HG03064 (cell line): ENCODE results near the gene FAM240A.
"Not testable (repeated sequence)": the region's sequence is repeated elsewhere in the genome, so short reads cannot be mapped to it uniquely, and the experiment has no call there.

Experiments used
- ATAC-seq: cut with Tn5 transposase; IDR thresholded peaks from one replicate; pipeline ENCODE4 v1.9.1; 2021; ENCODE audit warnings: low read depth; ENCODE audit not compliant: unreplicated experiment

The FAM240A gene

DNA sequence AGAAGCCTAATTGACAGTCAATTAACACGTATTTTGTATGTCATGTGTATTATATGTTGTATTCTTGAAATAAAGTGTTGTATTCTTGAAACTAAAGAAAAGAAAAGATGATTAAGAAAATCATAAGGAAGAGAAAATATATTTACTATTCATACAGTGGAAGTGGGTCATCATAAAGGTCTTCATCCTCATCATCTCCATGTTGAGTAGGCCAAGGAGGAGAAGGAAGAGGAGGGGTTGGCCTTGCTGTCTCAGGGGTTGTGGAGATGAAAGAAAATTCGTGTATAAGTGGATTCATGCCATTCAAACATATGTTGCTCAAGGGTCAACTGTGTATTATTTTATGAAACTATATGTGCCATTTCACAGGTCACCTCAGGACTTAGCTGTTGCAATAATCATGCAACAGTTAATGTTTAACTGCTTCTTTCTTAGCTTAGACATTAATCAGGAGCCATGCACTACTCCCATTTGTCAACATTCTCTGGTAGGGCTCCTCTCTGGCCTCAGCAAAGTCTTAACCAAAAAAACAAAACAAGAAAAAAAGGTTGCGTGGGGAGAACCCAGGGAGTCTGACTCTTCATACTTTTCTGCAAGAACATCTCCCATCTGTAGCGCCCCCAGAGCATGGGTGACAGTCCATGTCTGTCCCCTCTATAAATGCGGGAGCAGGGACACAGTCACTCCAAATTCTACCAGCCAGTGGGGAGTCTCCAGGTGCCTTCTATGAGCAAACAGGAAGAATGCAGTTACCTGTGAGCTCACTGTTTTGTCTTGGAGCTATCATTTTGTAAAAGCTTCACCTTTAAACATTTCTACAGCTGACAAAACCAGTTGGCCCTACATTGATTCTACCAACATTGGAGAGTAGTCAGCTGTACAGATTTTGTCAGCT lies 26.3 kb upstream of the FAM240A start:
- ATAC-seq = no peak

DNA sequence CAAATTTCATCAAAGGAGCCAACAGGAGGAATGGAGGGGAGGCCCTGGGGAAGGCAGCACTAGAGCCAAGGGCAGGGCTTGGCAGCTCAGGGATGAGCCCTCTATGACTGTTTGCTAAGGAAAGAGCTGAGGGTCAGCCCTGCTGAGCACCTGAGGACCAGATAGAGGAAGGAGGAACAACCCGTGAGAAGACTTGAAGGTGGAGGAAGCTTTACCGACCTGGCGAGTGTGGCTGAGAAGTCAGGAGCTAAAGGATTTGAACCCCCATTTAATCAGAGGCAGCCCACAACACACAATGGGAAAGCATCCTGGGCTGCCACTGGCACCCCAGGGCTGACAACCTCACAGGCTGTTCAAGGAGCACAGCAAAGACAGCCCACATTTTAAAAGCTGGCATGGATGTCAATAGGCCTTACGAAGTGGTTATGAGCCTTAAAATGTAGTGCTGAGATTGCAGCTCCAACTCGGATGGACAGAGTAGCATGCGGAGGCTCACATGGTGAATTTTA lies 25.5 kb upstream of the FAM240A start:
- no peak for ATAC-seq

DNA sequence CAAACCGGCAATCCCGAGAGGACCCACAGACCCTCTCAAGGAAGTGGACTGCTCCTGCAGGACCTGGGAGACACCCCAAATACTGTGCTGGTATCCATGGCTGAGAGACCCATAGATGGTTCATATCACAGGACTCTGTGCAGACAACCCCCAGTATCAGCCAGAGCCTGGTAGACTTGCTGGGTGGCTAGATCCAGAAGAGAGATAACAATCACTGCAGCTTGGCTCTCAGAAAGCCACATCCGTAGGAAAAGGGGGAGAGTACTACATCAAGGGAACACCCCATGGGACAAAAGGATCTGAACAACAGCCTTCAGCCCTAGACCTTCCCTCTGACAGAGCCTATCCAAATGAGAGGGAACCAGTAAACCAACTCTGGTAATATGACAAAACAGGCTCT lies 25.1 kb upstream of the FAM240A start:
- not testable (repeated sequence) for ATAC-seq

DNA sequence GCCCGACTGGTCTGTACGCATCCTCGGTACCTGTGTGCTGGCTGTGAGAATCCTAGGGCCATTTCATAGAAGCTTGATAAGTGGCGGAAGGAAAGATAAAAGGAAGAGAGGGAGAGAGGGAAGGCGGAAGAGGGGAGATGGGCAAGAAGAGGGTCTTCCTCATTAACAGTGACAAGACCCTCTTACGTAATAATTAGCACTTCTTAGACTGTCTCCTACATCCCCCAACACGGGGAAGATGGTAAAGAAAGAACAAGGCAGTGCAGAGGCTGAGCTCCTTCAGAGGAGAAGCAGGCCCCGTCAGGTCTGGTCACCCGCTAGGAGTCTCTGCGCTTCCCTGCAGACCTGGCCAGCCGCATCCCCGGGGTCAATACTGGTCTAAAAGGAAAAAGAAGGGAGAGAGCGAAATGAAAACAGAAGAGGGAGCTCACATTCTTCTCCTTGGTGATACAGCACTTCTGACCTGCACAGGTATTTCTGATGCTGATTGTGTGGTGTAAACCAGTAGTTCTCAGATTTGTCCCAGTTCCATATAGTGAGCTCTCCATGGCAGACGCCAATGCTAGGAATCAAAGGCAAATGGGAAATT lies 19.0 kb upstream of the FAM240A start:
- ATAC-seq = no peak

DNA sequence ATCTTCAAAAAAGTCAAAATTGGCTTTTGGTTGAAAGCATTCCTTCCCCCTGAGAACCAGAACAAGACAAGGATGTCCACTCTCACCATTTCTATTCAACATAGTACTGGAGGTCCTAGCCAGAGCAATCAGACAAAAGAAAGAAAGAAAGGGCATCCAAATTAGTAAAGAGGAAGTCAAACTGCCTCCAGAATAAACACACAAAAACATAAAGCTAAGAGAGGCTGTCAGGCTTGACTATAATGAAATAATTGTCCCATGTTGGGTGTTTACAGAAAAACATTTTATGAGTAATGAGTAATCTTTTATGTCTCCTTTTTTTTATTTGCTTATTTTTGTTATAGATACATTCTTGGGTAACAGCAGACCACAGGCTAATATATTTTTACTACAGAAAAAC lies 18.3 kb upstream of the FAM240A start:
- ATAC-seq = no peak

DNA sequence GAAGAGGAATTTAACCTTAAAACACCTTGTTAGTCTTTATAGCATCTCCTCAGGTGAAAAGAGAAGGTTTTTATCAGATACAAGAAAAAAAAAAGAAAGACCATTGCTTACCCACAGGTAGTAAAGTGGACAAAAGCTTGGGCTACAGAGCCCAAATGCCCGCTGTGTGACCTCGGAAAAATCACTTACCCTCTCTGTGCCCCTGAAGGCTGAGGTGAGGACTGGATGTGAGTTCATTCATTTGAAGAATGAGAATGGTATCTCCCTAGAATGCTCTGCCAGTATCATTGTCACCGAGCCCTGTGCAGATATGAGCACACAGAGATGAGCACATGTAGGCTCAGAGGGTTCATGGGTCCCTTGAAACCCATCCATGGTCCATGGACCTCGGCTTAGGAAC lies 17.6 kb upstream of the FAM240A start:
- ATAC-seq = no peak

DNA sequence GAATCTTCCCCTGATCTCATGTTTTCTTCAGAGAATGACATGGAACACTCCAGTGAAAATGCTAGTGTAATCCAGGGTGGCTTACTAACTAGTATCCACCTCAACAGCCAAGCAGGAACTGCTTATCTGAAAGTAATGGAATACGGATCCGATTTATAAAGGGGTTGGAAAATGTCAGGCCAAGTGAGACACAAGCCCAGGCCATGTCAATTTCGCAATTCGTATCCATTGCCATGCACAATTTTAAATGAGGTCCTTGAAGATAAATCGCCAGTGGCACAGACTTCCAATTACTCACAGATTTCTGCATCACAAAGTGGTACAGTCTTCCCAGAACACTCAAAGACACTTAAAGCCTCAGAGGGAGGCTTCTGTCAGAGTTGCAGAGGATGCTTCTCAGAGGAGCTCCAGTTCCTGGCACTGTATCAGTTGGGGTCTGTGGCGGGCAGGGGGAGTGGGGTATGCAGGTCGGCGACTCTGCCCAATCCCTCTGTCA lies 16.5 kb upstream of the FAM240A start:
- no peak for ATAC-seq

DNA sequence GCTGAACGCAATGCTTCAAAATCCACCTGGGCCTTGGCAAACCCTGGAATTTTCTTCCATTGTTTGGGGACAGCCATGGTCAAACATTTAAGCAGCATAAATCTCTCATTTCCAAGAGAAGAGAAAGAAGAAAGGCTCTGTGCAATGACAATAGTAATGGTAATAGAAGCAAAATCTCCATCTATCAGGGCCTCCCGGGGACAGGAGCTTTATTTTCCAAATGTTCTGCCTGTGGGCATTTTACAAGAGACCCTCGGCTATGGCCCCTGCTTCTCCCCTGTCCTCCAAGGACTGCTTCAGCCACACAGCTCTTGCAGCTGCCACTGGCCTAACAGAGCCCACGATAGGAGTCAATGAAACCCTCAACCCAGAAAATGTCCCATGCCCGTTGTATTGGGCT lies 12.7 kb upstream of the FAM240A start:
- no peak for ATAC-seq

DNA sequence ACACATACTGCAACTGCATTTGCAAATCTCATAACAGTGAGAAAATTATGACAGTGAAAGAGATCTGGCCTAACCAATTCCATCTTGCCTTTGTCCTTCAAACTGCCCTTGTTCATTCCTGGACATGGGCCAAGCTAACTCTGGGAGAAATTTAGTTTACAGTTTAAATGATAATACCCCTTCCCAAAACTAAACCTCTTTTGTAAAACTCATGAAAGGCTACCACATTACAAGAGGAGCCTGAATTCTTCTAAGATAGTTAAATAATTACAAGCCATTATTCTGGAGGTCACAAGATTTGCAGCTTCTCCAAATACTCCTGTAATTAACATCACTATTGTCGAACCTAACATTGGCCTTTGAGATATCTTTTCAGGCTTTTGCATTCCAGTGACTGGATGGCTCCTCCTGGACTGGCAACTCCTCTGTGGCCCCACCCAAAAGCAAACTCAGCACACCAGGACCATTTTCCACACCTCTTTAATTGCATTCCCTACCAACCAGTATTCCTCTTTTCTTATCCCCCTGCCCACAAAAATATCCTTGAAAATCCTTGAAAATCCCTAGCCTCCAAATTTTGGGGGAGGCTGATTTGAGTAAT lies 8.8 kb upstream of the FAM240A start:
- no peak for ATAC-seq

DNA sequence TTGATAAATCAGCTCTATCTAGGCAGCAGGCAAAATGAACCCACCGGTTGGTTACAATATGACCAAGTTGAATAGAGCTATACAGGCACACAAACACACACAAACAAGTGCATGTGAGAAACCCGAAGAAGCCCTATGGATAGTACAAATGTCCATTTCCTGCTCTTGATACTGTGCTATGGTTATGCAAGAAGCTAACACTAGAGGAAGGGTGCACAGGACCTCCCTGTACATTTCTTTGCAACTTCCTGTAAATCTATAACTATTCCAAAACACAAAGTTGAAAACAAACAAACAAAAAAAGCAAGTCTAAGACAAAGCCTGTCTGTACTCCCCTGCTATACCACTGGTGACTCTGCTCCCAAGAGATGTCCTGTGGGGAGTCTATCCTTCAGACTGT lies 8.2 kb upstream of the FAM240A start:
- no peak for ATAC-seq

DNA sequence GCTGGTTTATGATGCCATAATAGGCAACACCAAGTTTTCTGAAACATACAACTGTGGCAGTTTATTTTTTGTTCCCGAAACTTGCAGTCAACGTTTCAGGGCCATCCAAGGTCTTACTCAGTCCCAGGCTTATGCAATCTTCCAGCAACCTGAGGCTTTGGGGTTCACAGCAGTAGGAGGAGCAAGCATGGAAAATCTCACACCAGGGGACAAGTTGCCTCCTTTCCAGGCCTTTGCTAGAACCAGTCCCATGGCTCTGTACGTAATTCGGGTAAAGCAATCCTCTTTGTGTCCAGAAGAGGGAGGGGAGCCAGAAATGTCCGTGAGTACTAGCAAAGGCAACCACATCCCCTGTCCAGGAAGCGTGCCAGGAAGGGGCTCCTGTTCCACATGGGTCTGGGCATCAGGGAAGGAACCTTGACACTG lies 4.7 kb upstream of the FAM240A start:
- no peak for ATAC-seq

DNA sequence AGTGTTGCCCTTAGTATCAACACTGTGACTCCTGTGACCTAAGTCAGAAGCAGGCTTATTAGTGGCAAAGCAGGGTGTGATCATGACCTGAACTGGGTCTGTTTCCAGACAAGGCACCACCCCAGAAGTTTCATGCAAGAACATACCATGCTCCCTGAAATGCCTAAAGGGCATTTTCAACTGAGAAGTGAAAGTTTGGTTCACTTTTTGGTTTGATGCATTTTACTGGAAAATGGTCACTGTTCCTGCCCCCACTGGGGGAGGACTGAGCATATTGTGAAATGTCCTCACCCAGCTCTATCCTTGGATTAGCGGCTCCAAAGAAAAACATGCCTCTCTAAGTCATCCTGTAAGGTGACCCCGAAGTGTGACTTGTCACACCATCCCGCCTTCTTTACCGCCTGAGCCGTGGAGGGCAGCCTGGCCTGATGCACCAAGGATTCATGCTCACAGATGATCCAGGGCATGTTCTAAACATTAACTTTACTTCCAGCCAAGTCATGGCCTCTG lies 3.1 kb upstream of the FAM240A start:
- ATAC-seq = no peak

DNA sequence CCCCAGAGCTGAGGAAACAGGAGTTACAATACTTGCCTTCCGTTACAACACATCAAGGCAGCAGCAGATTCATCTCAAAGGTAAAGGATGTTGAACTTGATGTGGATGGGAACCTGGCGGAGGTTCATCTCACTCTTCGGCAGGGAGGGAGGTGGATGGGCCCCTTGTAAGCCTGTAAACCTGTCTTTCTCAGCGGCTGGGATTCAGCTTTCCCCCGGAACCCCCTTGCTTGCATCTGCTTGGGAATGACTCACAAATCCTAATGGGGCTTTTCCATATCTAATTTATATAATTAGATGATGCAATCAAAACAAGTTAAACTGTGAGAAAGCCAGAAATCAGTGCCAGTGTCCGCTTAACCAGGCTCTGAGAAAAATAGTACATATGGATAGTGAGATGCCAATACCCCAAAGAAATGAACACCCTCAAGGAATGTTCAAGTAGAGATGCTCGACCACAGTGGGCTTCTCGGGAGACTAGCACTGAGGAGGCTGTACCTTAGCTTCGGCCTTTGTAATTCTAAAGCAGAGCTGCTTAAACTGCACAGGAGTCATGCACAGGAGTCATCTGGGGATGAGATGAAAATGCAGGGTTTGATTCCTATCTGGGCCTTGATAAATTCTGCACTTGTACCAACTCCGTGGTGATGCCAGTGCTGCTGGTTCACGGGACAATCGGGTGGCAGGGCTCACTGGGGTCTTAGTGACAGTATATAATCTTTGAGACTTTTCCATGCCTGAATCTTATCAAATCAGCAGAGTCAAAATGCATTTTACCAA lies 2.2 kb upstream of the FAM240A start:
- ATAC-seq = no peak

DNA sequence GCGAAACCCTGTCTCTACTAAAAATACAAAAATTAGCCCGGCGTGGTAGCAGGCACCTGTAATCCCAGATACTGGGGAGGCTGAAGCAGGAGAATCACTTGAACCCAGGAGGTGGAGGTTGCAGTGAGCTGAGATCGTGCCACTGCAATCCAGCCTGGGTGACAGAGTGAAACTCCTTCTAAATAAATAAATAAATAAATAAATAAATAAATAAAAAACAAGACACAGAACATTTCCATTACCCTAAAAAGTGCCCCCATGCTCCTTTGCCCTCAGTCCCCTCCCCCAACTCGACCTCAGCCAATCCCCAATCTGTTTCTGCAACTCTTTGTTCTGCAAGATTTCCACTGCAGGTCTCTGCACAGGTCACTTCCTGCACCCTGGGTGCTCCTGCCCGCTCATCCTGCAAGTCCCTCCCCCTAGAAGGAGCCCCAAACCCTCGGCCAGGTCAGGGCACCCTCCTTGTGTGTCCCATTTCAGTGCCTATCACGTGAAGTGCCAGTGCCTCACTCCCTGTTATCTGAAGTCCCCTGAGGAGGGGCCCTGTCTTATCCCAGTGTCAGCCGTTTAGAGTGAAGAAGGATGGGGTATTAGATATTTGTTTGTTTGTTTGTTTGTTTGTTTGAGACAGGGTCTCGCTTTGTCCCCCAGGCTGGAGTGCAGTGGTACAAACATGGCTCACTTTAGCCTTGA lies 1.1 kb downstream of the FAM240A start:
- ATAC-seq = no peak

DNA sequence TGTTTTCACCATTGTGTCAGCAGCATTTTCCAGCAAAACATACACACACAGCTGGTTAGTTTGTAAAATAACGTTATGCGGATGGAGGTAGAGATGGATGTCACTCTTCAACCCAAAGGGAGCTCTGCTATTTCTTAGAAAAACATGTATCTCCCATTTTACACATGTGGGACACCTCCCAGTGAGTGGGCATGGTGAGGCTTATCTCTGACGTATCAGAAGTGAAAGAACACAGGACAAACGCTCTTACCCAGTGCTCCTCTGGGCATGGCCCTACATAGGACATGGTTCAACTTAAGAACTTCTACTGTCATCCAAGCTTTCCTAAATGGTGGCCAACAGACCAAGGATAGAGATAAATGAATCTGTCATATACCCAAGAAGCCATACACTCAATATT lies 2.1 kb downstream of the FAM240A start:
- no peak for ATAC-seq

DNA sequence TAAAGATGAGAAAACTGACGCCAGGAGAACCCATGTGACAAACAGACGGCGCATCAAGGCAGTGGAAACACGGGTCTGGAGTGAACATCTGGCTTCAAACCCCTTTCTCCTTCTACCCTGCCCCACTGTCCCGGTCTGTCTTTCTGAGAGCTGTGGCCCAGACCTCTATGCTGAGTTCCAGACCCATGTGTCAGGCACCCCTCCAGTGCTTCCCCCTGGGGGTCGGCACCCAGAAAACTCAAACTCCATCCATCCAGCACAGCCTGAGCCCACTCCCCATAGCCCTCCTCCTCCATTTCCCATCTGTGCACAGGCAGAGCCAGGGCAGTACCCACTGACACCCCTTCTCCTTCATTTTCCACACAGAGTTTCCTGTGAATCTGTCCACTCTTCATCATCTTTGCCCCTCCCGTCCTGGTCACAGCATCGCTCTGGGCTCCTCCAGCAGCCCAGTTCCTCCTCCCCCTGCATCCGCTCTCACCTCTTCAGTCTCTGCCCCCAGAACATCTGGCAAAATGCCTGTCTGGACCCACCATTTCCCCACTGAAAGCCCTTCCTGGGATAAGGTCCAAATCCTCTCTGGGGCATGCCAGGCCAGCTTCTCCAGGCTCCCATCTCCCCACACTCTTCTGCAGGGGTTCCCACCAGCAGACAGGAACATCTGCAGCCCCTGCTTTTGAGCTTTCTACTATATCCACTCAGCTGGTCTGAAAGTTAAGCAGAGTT lies 2.9 kb downstream of the FAM240A start:
- ATAC-seq = no peak

DNA sequence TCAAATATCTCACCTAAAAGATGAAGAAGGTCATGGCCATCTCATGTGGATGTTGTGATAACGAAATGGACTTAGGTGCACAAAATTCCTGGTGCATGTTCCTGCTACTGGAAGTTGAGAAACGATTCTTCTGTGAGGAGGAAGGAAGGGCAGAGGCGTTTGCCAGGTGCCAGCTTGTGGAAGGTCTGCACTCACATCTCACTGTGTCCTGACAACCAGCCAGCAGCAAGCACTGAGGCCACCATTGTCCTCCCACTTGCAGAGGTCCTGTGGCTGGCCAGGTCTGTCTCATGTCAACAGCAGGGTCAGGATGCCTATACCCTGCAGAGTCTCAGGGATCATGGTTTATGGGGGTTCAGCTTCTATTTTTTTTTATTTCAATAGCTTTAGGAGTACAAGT lies 3.7 kb downstream of the FAM240A start:
- no peak for ATAC-seq

DNA sequence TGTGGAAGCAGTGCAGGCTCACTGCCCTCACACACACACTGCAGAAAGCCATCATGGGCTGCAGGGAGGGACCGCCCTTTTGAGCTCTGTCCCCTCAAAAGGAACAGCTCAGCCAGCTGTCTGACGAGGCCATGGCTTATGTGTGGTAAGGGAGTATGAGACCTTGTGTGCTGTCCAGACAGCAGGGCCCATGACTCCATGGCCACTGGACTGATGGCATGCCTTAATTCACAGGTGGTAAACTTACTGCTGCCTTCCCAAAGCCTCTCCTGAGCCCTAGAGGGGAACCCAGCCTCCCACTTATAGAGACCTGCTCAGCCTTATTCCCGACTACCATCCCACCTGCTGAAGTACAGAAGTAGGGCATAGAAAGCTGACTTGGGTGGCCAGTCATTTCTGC lies 5.6 kb downstream of the FAM240A start:
- no peak for ATAC-seq
